Ishikawa (cell line): Measurements from ENCODE around the gene MOGAT3.

Experiments used
- CEBPB ChIP-seq: IDR thresholded peaks from 2 replicates; pipeline ENCODE4 v1.6.1; 2012
- CREB1 ChIP-seq: IDR thresholded peaks from 2 replicates; pipeline ENCODE4 v1.6.1; 2012; ENCODE audit warnings: low read depth
- EGR1 ChIP-seq: IDR thresholded peaks from 2 replicates; pipeline ENCODE4 v1.6.1; 2012
- EP300 ChIP-seq: IDR thresholded peaks from 2 replicates; pipeline ENCODE4 v1.6.1; 2012; ENCODE audit warnings: borderline replicate concordance
- FOXM1 ChIP-seq: IDR thresholded peaks from 2 replicates; pipeline ENCODE4 v1.6.1; 2012; ENCODE audit warnings: low read depth, borderline replicate concordance
- NFIC ChIP-seq: IDR thresholded peaks from 2 replicates; pipeline ENCODE4 v1.6.1; 2012
- RAD21 ChIP-seq: IDR thresholded peaks from 2 replicates; pipeline ENCODE4 v1.6.1; 2012; ENCODE audit warnings: low read depth
- TAF1 ChIP-seq: IDR thresholded peaks from 2 replicates; pipeline ENCODE4 v1.6.1; 2012; ENCODE audit warnings: low read depth, mild to moderate bottlenecking
- TCF12 ChIP-seq: IDR thresholded peaks from 2 replicates; pipeline ENCODE4 v1.6.1; 2012; ENCODE audit warnings: low read depth
- TEAD4 ChIP-seq: IDR thresholded peaks from 2 replicates; pipeline ENCODE4 v1.6.1; 2012
- YY1 ChIP-seq: IDR thresholded peaks from 2 replicates; pipeline ENCODE4 v1.6.1; 2012; ENCODE audit warnings: low read depth
- ZBTB7A ChIP-seq: IDR thresholded peaks from 2 replicates; pipeline ENCODE4 v1.6.1; 2012; ENCODE audit warnings: low read depth
- TF ChIP-seq, protein P1 (sequence below): IDR thresholded peaks from 2 replicates; pipeline ENCODE4 v1.6.1; 2012; ENCODE audit warnings: low read depth, mild to moderate bottlenecking
- TF ChIP-seq, protein P2 (sequence below): IDR thresholded peaks from 2 replicates; pipeline ENCODE4 v1.6.1; 2012
- TF ChIP-seq, protein P3 (sequence below): IDR thresholded peaks from 2 replicates; pipeline ENCODE4 v1.6.1; 2012

MOGAT3 gene

DNA sequence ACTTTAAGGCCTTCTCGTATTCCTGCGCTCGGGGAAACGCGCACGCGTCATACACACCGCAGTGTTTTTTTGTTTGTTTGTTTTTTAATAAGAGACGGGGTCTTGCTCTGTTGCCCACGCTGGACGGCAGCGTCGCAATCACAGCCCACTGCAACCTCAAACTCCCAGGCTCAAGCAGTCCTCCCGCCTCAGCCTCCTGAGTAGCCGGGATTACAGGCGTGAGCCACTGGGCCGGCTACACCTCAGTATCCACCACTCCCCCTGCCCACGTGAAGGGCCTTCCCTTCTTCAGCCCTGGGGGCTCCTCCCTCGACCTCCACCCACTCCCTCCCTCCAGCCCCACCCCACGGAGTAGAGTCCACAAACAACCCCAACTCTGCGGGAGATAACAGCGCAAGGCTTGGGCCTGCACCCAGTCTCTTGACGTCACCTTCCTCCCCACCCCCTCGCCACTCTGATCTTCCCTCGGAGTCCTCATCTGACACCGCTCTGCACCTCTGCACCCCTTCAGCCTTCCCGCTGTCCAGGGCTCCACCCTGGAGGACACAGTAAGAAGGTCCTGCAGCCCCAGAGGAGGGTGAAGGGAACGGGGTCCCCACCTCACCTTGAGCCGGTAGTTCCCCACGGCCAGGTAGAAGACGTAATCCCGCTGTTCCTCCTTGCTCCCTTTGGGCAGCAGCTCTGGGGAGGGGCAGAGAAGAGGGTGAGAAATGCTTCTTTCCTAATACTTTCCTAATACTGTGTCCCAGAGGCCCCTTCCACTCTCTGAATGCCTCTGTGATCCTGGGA is 39.6 kb upstream of the MOGAT3 start:
- no peak for TF ChIP-seq NFIC
- TF ChIP-seq ZBTB7A, result no peak
- no peak for TF ChIP-seq TCF12
- TF ChIP-seq CEBPB, result no peak
- TF ChIP-seq, protein P1, sequence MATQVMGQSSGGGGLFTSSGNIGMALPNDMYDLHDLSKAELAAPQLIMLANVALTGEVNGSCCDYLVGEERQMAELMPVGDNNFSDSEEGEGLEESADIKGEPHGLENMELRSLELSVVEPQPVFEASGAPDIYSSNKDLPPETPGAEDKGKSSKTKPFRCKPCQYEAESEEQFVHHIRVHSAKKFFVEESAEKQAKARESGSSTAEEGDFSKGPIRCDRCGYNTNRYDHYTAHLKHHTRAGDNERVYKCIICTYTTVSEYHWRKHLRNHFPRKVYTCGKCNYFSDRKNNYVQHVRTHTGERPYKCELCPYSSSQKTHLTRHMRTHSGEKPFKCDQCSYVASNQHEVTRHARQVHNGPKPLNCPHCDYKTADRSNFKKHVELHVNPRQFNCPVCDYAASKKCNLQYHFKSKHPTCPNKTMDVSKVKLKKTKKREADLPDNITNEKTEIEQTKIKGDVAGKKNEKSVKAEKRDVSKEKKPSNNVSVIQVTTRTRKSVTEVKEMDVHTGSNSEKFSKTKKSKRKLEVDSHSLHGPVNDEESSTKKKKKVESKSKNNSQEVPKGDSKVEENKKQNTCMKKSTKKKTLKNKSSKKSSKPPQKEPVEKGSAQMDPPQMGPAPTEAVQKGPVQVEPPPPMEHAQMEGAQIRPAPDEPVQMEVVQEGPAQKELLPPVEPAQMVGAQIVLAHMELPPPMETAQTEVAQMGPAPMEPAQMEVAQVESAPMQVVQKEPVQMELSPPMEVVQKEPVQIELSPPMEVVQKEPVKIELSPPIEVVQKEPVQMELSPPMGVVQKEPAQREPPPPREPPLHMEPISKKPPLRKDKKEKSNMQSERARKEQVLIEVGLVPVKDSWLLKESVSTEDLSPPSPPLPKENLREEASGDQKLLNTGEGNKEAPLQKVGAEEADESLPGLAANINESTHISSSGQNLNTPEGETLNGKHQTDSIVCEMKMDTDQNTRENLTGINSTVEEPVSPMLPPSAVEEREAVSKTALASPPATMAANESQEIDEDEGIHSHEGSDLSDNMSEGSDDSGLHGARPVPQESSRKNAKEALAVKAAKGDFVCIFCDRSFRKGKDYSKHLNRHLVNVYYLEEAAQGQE, result no peak

DNA sequence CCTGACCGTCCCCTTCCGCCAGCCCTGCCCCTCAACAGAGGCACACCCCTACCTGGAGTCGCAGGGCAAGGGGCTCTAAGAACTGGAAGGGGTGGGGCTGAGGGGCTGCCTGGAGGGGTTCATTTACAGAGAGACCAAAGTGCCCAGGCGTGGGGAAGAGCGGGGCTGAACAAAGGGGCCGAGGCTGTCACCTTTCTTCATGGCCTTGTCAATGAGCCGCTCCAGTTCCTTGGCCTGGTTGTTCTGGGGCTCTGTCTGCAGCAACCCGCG is 39.0 kb upstream of the MOGAT3 start:
- TF ChIP-seq, protein P2, sequence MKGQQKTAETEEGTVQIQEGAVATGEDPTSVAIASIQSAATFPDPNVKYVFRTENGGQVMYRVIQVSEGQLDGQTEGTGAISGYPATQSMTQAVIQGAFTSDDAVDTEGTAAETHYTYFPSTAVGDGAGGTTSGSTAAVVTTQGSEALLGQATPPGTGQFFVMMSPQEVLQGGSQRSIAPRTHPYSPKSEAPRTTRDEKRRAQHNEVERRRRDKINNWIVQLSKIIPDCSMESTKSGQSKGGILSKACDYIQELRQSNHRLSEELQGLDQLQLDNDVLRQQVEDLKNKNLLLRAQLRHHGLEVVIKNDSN, result no peak
- TF ChIP-seq CEBPB (no peak), NFIC (no peak), EGR1 (no peak)

DNA sequence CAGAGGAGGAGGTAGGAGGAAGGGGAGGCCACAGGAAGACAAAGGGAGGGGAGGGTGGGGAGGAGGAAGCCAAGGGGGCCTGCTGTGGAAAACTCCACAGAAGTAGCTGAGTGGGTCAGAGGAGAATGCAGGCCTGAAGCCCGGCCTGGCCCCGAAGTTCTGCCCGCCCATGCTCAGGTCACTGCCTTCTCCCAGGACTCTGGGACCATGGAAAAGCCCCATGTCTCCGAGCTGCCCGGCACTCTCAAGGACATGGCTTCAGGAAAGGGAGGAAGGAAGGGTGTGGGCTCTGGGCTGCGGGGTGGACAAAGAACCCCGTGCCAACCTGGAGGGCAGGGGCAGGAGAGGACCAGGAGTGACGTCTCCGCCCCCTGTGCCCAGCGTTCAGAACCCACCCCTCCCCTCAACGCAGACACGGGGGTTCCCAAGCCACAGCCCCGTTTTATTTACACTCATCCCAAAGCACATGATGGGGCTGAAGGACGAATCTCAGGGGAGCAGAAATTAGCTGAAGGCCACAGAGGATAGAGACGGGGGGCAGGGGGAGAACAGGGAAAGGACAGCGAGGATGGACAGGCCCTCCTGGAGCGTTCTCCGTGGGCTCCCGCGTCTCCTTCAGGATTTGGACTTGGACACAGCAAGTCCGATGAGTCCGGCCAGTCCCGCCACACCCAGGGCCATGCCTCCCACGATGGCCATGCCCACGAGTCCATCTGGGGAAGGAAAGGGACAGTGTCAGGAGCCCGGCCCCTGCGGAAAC is 38.5 kb upstream of the MOGAT3 start:
- TF ChIP-seq, protein P2, result no peak
- TF ChIP-seq CREB1 (no peak), YY1 (no peak), EGR1 (no peak), FOXM1 (no peak)

DNA sequence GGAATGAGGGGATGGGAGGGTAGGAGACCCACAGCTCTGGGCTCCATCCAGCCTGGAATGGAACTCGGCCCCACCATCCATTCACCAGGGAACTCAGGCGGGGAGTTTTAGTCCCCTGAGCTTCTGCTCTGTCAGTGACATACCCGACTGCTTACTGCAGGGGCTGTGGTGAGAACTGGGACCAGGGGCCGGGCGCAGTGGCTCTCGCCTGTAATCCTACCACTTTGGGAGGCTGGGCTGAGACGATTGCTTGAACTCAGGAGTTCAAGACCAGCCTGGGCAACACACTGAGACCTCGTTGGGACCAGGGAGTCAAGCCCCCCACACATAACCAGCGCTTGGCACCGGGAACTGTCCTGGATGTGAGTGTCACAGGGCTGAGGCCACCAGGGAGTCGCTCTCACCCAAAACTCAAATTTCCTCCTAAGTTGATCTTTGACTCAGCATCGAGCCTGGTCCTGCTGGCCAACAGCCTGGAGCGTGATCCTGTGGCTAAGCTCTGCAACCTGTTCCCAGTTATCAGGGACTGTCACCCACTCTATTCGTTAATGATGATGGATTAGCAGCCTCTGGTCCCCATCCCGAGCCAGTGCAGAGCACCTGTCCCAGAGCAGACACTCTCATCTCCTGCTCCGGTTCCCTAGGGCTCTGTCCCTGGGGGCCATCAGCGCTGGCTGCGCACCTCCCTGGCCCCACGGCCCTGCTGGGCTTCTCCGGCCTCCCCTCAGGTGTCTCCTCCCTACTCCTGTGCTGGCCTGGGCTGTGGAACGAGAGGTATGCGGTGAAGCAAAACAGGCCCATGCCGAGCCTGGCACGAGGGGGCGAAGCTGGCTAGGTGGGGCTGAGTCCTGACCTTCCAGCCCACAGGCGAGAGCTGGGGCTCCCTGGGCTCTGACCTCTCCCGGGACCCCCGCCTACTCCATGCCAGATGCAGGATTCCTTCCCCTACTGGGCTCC is 37.7 kb upstream of the MOGAT3 start:
- TF ChIP-seq YY1, result no peak

DNA sequence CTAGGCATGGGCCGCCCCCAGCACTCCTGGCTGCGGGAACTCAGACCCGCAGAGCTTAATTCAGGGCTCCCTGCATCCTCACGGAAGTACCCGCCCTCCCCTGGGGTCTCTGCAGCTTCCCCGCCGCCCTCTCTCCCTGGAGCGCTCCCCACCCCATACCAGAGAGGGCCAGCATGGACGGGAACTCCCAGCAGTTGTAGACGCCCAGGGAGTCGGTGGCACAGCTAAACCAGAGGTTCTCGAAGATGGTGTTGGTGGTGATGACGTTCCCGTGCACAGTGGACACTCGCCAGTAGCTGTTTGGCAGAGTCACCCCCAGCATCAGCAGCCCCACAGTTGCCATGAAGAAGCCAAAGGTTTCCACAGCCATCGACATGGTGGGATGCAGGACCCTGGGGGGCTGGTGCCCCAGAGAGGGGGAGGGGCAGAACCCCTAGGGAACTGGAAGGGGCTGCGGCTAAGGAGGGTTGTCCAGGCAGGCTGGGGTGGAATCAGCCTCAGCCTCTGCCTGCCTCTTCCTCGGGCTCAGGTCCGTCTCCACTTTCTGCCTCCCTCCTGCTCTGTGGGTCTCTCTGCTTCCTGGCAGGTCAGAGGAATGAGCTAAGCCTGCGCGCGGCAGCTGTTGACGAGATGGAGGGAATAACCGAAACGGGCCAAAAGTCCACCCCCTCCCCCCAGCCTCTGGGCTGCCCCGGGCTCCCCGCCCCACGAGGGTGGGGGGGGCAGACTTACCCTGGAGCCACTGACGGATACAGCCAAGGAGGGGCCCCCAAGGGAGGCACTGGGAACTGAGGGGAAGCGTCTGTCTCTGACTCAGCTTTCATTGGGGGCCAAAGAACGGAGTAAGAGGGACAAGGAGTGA is 36.6 kb upstream of the MOGAT3 start, which contains the start of gene CLDN15:
Gene CLDN15 (minus strand): TSS at position 597 of the 862 bp plus-strand sequence. CDS start 221 bp downstream, at position 376.
- TF ChIP-seq, protein P1, result no peak
- TF ChIP-seq TAF1, result no peak
- TF ChIP-seq, protein P3, sequence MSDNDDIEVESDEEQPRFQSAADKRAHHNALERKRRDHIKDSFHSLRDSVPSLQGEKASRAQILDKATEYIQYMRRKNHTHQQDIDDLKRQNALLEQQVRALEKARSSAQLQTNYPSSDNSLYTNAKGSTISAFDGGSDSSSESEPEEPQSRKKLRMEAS, result no peak
- TF ChIP-seq FOXM1, result no peak
- TF ChIP-seq TEAD4, result no peak
- TF ChIP-seq EGR1, result no peak
- TF ChIP-seq EP300, result no peak
- no peak for TF ChIP-seq RAD21
- no peak for TF ChIP-seq NFIC
- TF ChIP-seq, protein P2, result no peak
- no peak for TF ChIP-seq ZBTB7A
